Ramos (cell line): Measurements from ENCODE around the gene WIPF3.

Experiments used
- in situ Hi-C: fragments of 300-500 bp; cut with MboI; formaldehyde crosslinking; loops from one replicate; pipeline ENCODE4 v1.14.3; 2022; ENCODE audit warnings: low sequenced_read_pairs; ENCODE audit not compliant: unreplicated experiment

The WIPF3 gene

GRCh38 chr7:29843726-29844125, 37.4 kb downstream of the WIPF3 start:
- in situ Hi-C loops: no loop called here

GRCh38 chr7:29844559-29844958, 38.3 kb downstream of the WIPF3 start:
- in situ Hi-C loops: no loop called here

- in situ Hi-C loops: no loop called here
Observed at GRCh38 chr7:29847496-29847895, 41.2 kb downstream of the WIPF3 start.

DNA sequence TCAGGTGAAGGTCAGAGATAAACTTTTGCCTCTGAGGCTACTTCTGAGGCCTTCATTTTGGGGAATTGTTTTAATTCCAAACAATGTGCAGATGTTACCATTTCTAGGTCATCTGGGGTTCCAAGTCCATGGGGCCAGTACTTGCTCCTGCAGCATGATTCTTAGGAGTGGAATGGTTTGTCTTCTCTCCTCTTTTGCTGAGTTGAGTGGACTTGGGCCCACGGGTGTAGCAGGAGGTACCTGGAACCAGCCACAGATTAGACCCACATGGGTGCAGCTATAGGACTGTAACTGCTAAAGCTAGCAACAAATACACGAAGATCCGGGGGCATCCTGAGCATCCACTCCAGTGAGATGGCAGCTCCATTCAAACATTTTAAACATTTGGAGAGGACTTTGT, 41.6 kb downstream of the WIPF3 start:
- in situ Hi-C loops: no loop called here

GRCh38 chr7:29848941-29849340, 42.6 kb downstream of the WIPF3 start:
- in situ Hi-C loops: no loop called here

GRCh38 chr7:29851487-29851886, 45.2 kb downstream of the WIPF3 start:
- in situ Hi-C loops: no loop called here

- in situ Hi-C loops: no loop called here
Observed at GRCh38 chr7:29852457-29852856, 46.1 kb downstream of the WIPF3 start.

- in situ Hi-C loops: no loop called here
Observed at GRCh38 chr7:29853072-29853471, 46.8 kb downstream of the WIPF3 start.

- in situ Hi-C loops: no loop called here
Observed at GRCh38 chr7:29853789-29854188, 47.5 kb downstream of the WIPF3 start.

- in situ Hi-C loops: no loop called here
Observed at GRCh38 chr7:29854257-29854938, 48.1 kb downstream of the WIPF3 start.

- in situ Hi-C loops: no loop called here
Observed at GRCh38 chr7:29857654-29858053, 51.3 kb downstream of the WIPF3 start.

- in situ Hi-C loops: no loop called here
Observed at GRCh38 chr7:29858191-29858951, 52.1 kb downstream of the WIPF3 start.

DNA sequence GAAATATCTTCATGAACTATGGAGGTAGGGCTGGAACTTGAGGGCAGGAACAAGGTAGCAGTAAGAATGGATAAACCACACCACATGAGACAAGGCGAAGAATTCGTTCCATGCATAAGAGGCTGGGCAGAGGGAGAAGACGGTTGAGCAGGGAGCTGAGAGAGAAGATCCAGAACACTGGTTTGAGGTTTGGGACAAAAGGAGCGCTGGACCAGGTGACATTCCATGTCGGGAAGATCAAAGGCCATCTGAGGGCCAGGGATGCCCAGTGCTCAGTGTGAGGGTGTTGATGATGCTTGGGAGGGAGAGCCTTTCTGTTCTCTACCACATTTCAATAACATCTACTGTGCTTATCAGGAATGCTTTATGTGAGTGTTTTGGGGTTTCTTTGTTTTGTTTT, 52.8 kb downstream of the WIPF3 start:
- in situ Hi-C loops: no loop called here

- in situ Hi-C loops: no loop called here
Observed at GRCh38 chr7:29859524-29860185, 53.3 kb downstream of the WIPF3 start.

GRCh38 chr7:29860186-29860585, 53.9 kb downstream of the WIPF3 start:
- in situ Hi-C loops: no loop called here

- in situ Hi-C loops: no loop called here
Observed at GRCh38 chr7:29861884-29862283, 55.6 kb downstream of the WIPF3 start.

DNA sequence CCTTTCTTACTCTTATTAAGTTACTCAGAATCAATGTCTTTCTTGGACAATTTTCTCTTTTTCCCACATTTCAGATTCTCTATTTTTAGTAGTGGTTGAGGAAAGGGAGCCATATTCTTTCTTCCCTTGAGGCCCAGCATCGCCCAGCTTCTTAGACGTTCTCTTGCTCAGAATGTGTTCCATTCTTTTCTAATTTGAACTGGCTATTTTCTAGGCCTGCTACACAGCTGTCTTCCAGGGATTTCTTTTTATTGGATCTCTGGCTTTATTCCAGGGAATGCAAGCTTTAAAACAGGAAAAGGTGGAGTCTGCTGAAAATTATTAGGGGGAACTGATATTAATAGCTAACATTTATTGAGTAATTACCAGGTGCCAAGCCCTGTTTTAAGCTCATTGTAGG, 58.3 kb downstream of the WIPF3 start:
- in situ Hi-C loops: no loop called here

- in situ Hi-C loops: no loop called here
Observed at GRCh38 chr7:29865526-29865925, 59.2 kb downstream of the WIPF3 start.

DNA sequence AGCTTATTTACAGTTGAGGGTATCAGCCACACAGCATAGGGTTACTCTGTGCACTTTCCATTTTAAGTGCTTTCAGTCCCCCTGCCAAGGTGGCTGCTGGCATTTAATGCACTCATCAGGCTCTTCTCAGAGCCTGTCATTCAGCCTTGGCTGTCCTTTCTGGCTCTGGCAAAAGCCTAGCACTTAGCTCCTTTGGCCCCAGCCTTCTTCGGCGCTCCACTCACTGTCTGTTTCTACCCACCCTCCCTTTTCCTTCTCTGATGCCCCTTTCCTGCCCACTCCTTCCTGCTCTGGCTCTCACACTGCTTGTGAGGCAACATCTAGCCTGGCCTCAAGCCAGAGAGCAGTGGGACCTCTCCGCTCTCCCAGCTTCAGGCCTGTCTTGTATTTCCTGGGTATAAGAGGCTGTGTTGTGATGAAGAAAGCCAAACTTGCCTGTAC, 60.2 kb downstream of the WIPF3 start:
- in situ Hi-C loops: no loop called here

GRCh38 chr7:29871787-29872398, 65.6 kb downstream of the WIPF3 start:
- in situ Hi-C loops: loop anchor here (5.0 kb wide), 1 partner anchor 210 kb away; no protein-coding TSS in a partner anchor
